ENCODE measurements around the gene NCAN.

The NCAN gene

DNA sequence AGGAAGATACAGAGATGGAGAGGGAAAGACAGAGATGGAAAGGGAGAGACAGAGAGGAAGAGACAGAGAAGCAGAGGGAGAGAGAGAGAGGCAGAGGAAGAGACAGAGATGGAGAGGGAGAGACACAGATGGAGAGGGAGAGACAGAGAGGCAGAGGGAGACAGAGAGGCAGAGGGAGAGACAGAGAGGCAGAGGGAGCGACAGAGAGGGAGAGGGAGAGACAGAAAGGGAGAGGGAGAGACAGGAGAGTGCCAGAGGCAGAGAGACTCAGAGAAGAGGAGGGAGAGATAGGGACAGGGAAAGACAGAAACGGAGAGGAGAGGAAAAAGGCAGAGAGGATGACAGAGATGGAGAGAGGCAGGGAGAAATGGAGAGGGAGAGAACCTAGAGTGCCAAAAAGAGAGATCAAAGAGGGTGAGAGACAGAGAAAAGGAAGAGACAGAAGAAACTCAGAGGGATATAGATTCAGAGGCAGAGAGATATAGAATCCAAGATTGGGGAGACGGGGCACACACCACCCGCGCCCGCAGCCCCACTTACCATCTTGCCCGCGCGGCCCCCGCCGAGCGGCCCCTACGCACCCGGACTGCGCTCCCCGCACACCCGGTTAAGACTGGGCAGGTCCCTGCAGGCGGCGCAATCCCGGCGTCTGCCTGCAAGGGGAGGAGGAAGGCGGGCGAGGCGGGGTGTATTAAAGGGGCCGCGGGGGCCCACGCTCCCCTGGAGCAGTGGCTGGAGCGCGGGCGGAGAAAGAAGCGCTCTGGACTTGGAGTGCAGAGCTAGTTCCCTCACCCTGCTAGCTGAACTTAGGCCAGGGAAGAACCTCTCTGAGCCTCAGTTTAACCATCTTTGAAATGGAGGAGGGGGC lies 50.7 kb downstream of the NCAN start:
- DNase-seq = no peak

DNA sequence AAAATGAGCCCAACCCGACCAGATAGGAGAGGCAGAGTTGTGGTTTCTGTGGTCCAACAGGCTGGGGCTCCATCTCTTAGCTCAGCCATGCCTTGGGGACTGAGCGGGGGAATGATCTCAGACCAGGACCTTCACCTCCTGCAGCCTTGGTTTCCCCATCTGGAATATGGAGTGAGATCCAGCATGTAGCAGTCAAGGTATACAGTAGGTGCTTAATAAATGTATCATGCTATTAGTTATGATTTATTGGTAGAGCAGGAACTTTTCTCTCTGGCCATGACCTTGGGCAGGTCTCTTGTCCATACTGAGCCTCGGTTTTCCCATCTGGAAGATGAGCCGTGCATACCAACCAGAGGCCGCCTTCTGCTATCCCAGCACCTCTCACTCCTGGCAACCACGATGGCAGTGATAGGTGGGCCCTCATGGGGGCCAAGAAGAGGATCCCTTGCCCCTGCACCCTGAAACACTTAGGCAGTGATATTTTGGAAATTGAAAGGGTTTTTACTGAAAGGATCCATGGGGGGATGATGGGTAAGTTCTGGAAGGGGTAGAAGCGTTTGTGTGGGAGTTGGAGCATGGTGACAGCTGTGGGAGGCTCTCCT lies 52.2 kb downstream of the NCAN start:
- no peak for DNase-seq

DNA sequence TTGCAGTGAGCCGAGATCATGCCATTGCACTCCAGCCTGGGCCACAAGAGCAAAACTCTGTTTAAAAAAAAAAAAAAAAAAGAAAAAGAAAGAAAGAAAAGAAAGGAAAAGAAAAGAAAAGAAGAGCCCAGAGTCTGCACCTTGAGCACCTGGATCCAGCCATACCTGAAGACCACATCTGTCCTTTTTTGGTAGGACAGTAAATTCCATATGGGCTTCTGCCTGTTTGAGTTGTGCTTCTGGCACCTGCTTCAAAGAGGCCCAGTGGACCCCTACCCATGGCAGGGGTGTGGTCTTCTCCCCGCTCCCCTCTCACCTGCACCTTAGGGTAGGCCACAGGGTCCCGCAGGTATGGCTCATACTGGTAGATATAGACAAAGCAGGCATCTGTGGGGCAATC lies 55.5 kb downstream of the NCAN start:
- no peak for DNase-seq

DNA sequence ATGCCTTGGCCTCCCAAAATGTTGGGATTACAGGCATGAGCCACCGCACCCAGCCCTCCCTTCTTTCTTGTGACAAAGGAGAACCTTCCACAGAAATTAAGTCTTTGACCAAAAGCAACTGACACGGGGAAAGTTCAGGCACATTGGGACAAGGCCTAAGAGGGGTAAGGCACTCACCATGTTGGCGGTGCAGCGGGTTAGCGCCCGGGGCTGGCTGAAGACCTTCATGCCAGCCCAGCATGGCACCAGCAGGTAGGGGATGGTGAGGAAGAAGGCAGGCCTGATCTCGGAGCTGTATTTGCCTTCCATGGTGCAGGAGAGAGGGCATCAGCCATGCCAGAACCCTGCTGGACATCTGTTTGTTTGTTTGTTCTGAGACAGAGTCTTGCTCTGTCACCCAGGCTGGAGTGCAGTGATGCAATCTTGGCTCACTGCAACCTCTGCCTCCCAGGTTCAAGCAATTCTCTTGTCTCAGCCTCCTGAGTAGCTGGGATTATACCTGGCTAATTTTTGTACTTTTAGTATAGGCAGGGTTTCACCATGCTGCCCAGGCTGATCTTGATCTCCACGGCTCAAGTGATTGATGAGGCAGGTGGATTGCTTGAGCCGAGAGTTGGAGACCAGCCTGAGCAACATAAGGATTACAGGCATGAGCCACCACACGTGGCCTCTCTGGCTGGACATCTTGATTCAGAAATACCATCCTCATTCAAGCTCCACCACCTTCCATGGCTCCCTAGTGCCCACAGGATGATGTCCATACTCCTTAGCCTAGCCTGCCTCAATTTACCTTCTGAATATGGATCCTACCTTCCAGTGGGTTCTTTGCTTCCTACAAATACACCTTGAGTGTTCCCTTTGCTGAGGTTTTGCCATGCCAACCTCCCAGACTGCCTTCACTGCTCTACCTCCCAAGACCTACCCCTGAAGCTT lies 57.0 kb downstream of the NCAN start:
- DNase-seq = no peak

DNA sequence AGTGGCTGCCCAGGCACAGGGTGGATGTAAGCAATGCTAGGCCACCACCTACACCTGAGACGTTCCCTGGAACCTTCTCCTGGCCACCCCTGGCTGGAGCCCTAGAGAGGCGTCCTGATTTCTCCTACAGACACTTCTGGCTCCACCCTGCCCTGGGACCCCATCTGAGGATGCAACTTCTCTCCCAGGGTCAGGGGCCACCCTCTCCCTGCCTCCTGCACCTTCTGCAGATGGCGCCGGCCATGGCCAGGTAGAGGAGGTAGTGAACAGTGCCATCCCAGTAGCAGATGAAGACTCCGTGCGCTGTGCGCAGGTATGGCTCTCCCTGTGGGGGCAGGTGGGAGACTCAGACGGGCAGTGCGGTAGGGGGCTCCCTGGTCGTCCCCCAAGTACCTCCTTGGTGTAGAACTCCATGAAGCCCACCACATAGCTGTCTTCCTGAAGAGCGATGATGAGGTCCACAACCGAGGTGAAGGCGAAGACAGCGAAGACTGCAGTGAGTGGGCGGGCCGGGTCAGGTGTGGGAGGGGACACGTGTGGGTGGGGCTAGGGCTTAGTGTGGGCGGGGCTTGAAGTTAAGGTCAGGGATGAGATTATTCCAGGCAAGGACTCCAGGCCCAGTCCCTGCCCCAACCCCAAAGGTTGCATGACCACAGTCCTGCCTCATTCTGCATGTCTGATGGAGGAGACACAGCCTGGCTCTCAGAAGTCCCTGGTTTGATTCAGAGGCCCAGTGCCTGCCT lies 58.4 kb downstream of the NCAN start:
- DNase-seq = no peak

DNA sequence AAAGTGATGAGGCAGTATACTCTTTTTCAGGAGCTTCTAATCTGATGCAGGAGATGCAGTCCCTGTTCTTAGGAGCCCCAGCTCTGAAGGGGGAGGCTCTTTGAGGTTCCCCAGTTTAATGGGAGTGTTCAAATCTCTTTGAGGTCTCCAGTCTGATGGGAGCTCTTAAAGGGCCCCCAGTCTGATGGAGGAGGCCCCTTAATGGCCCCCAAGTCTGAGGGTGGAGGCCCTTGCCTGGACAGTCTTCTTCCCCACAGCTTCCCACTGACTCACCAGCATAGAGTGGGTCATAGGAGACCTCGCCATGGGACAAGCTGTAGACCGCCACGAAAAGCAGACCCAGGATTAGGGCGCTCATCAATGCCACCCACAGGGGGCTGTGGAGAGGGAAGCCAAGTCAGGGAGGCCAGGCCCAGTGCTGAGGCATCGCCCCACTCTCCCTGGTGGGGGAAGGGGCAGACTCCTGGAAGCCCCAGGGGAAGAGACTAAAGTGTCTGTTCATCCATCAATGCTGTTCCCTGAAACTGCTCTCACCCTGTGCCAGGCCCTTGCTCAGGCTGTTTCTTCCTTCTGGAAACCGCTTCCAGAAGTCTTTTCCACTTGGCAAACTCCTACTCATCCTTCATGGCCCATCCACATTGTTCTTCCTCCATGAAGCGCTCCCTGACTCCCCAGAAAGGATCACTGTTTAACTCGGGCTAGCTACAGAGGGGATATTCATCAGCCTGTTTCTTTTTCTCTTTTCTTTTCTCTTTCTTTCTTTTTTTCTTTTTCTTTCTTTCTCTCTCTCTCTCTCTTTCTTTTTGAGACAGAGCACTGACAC lies 59.2 kb downstream of the NCAN start:
- no peak for DNase-seq

DNA sequence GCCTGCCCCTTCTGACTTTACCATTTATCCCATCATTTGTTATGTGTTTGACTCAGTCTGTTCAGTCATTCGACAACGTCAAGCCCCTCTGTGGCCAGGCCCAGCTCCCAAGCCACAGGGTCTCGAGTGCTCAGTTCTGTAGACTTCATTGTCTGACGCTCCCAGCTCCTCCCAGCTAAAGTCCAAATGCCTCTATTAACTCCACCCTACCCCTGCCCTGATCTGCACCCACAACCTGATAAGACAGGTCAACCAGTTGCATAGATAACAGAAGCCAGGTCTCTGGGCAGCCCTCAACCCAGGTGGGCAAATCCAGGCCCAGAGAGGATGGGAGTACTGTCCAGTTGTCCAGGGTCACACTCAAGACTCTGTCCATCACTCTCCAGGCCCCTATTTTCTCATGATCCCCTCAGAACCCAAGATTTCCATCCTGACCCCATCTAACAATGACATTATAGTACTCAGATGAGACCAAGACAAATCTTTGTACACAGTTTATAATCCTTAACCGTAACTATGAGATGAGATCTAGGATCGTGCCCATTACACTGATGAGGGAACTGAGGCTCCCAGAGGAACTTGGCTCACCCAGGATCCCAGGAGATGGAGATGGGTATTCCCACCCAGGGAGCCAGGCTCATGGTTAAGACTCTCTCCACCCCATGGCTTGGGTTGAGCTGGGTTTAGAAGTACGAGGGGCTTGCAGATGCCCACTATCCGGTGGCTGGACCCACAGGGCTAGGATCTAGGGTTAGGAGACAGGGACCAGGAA lies 60.3 kb downstream of the NCAN start:
- no peak for DNase-seq

DNA sequence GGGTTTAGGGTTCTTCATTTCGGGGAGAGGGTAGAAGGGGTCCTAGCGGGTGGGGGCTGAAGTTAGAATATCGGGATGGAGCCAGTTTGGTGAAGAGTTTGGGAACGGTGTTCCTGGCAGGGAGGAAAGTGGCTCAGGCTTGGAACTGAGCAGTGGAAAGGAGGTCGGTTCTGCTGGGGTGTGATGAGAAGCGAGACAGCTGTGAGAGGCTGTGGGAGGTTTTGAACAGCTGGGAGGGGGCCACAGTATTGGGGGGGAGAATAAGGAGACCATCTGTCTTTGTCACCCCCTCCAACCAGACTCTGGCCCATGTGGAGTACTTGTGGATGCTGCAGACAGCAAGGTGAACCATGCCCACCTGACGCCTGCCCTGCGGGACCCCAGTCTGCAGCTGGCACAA lies 62.4 kb downstream of the NCAN start:
- DNase-seq = no peak

GRCh38 chr19:19274716-19275565 lies 63.2 kb downstream of the NCAN start:
- DNase-seq = no peak

- no peak for DNase-seq
Observed at GRCh38 chr19:19276386-19276785, 64.6 kb downstream of the NCAN start.

- DNase-seq = no peak
Observed at GRCh38 chr19:19276851-19277250, 65.1 kb downstream of the NCAN start.

DNA sequence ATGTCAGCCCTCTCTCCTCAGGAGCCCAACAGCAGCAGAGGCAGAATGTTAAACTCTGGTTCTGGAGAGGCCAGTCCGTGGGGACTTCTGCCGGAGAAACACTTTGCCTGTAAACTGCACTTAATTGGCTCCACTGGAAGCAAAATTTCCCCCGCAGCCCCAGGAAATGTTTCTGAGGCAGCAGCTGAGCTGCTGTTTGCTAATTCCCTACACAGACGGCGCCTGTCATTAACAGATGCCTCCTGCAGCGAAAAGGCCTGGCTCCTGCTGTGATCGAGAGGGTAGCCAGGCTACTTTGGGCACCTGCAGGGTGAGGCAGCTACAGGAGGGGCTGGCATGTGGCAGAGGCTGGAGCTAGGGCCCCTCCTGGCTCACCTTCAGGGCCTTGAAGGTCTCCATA lies 66.6 kb downstream of the NCAN start:
- DNase-seq = no peak

- no peak for DNase-seq
Observed at GRCh38 chr19:19279062-19279612, 67.4 kb downstream of the NCAN start.

GRCh38 chr19:19279853-19280252 lies 68.1 kb downstream of the NCAN start:
- DNase-seq = no peak

- no peak for DNase-seq
Observed at GRCh38 chr19:19280561-19280960, 68.8 kb downstream of the NCAN start.

DNA sequence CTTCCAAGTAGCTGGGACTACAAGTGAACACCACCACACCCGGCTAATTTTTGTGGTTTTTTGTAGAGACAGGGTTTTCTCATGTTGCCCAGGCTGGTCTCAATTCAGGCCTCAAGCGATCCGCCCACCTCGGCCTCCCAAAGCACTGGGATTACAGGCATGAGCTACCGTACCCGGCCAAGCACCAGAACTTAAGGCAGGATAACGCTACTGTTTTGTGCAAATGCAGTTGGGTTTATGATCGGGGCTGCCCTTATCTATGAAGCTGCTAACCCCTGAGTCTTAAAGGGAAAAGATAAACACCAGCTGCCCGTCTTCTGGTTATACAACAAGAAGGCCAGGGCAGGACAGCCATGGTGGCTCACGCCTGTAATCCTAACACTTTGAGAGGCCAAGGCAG lies 73.9 kb downstream of the NCAN start:
- no peak for DNase-seq

DNA sequence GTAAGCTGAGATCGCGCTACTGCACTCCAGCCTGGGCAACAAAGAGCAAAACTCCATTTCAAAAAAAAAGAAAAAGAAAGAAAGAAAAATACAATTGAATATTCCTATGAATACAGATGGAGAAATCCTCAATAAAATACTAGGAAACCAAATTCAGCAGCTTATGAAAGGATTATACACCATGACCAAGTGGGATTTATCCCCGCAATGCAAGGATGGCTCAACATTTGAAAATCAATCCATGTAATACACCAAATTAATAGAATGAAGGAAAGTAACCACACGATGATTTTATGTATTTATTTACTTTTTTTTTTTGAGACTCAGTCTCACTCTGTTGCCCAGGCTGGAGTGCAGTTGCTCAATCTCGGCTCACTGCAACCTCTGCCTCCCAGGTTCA lies 80.8 kb downstream of the NCAN start:
- no peak for DNase-seq

DNA sequence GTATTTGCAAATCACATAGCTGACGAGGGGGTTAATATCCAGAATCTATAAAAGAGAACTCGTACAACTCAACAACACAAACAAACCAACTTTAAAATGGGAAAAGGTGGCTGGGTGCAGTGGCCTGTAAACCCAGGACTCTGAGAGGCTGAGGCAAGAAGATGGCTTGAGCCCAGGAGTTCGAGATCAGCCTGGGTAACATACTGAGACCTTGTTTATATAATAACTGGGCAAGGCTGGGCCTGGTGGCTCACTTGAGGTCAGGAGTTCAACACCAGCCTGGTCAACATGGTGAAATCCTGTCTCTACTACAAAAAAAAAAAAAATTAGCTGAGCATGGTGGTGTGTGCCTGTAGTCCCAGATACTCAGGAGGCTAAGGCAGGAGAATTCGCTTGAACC lies 83.2 kb downstream of the NCAN start:
- DNase-seq = no peak

- DNase-seq = no peak
Observed at GRCh38 chr19:19296953-19297689, 85.4 kb downstream of the NCAN start.
